ENCODE measurements around the gene ZNF687. TPM values are rescaled to one million over a fixed set of nuclear protein-coding genes. Genes with fewer than 3 reads are reported as not detected.

Gene ZNF687
- total and polyA plus RNA-seq, 12 donors, result 5.9 to 15.1 (median 12.8) TPM

DNA sequence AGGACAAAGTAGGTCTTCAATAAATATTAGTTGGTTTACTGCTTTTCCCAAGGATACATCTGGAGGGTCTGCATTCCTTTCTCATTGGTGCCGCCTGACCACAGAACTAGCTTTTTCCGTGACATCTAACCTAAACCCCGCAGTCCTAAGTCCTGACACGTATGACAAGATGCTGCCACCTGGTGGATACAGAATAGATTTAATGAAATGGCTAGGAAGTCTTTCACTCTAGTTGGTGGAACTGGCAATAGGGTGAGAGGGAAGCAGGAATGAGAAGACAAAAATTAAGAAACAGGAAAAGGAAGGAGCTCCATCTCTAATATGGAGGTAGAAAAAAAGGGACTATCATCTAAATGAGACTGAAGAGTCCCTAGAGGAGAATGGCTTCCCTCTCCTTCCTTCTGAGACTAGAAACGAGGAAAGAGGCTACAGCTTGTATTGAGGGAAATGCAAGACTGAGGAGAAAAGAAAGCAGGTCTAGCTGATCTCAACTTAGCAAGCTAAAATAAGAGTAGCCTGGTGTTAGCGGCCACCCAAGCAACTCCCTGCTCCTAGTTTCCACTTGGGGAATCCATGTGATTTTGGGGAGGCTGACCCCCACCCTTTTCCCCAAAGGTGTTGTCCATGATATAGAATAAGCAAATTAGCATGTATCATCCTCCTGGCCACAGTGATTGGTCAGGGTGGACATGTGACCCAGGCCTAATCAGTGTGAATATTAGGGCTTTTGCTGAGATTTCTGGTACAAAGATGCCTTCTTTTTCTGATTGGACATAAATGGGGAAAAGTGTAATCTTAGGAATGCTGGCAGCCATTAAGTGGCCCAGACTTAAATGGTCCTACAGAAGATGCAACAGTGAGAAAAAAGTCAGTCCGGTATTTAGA, 59.0 kb downstream of the ZNF687 start:
- DNase-seq (peak in 1 of 2 donors; percentile 64), ATAC-seq (peak; percentile 79 to 93 (median 88))
- intact Hi-C loops (cut with DNase I), result loop anchor here (1.0 to 10.0 kb wide), 11 partner anchors 14 to 146 kb away; partner anchors contain the start of genes PIP5K1A (in 6 of the 10), VPS72 (in 5 of the 10), PSMB4 (in 3 of the 10) and PI4KB (in 1 of the 10)
- H3K36me3 ChIP-seq, result peaks cover 0 to 48% (median 16%) of the 10 kb centered on the region in 9 donors
- peak overlapping the region in 2 of 10 donors; percentile 9 to 29 for H3K27ac ChIP-seq
- TF ChIP-seq, protein P1, sequence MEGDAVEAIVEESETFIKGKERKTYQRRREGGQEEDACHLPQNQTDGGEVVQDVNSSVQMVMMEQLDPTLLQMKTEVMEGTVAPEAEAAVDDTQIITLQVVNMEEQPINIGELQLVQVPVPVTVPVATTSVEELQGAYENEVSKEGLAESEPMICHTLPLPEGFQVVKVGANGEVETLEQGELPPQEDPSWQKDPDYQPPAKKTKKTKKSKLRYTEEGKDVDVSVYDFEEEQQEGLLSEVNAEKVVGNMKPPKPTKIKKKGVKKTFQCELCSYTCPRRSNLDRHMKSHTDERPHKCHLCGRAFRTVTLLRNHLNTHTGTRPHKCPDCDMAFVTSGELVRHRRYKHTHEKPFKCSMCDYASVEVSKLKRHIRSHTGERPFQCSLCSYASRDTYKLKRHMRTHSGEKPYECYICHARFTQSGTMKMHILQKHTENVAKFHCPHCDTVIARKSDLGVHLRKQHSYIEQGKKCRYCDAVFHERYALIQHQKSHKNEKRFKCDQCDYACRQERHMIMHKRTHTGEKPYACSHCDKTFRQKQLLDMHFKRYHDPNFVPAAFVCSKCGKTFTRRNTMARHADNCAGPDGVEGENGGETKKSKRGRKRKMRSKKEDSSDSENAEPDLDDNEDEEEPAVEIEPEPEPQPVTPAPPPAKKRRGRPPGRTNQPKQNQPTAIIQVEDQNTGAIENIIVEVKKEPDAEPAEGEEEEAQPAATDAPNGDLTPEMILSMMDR (IDR thresholded peaks at IDR 0.05), result peak; percentile 47 to 80 (median 75)
- 31 to 35% methylated on average over 7 of the region's 7 CpGs for WGBS, 2 donors
- H3K4me3 ChIP-seq, result no peak overlapping the region
- no peaks in the 10 kb centered on the region for H3K9me3 ChIP-seq
- no peaks in the 10 kb centered on the region for H3K27me3 ChIP-seq
- peaks cover 0 to 26% (median 7%) of the 10 kb centered on the region in 9 donors for H3K4me1 ChIP-seq

Other genes starting within 250 kb of the ZNF687 start
- under 1 TPM; 0.21 to 0.78 (median 0.32) TPM for gene BNIPL, start 245.7 kb upstream of the ZNF687 start, total RNA-seq
- gene BNIPL, start 245.7 kb upstream of the ZNF687 start, polyA plus RNA-seq, result 1 to 10 TPM in 1 of 2 donors, under 1 TPM in 1; 0.06 to 1.8 TPM
- gene C1orf56, start 234.5 kb upstream of the ZNF687 start, total RNA-seq, result 10 to 100 TPM in 3 of 10 donors, 1 to 10 TPM in 7; 5.4 to 12.6 (median 8.0) TPM
- gene C1orf56, start 234.5 kb upstream of the ZNF687 start, polyA plus RNA-seq, result 1 to 10 TPM; 5.2 to 5.8 TPM
- gene CDC42SE1, start 222.7 kb upstream of the ZNF687 start, total RNA-seq, result 10 to 100 TPM; 26.1 to 45.6 (median 30.5) TPM
- gene CDC42SE1, start 222.7 kb upstream of the ZNF687 start, polyA plus RNA-seq, result 10 to 100 TPM; 28.6 to 34.1 TPM
- 10 to 100 TPM in 7 of 10 donors, 1 to 10 TPM in 3; 1.4 to 57.8 (median 28.1) TPM for gene MLLT11, start 221.9 kb upstream of the ZNF687 start, total RNA-seq
- 10 to 100 TPM in 1 of 2 donors, 1 to 10 TPM in 1; 4.9 to 11.3 TPM for gene MLLT11, start 221.9 kb upstream of the ZNF687 start, polyA plus RNA-seq
- 10 to 100 TPM in 9 of 10 donors, 1 to 10 TPM in 1; 9.1 to 14.4 (median 10.6) TPM for gene GABPB2, start 211.5 kb upstream of the ZNF687 start, total RNA-seq
- 10 to 100 TPM in 1 of 2 donors, 1 to 10 TPM in 1; 3.4 to 11.4 TPM for gene GABPB2, start 211.5 kb upstream of the ZNF687 start, polyA plus RNA-seq
- 10 to 100 TPM; 23.2 to 68.1 (median 54.9) TPM for gene SEMA6C, start 135.7 kb upstream of the ZNF687 start, total RNA-seq
- gene SEMA6C, start 135.7 kb upstream of the ZNF687 start, polyA plus RNA-seq, result 100 to 1,000 TPM in 1 of 2 donors, 10 to 100 TPM in 1; 15.7 to 141 TPM
- gene TNFAIP8L2, start 125.7 kb upstream of the ZNF687 start, total RNA-seq, result 1 to 10 TPM in 4 of 10 donors, under 1 TPM in 5, not detected in 1; 0.35 to 5.8 (median 0.71) TPM
- 1 to 10 TPM; 2.4 to 4.0 TPM for gene TNFAIP8L2, start 125.7 kb upstream of the ZNF687 start, polyA plus RNA-seq
- 10 to 100 TPM; 11.4 to 16.5 (median 13.3) TPM for gene LYSMD1, start 116.4 kb upstream of the ZNF687 start, total RNA-seq
- 1 to 10 TPM; 5.7 to 8.5 TPM for gene LYSMD1, start 116.4 kb upstream of the ZNF687 start, polyA plus RNA-seq
- 10 to 100 TPM; 12.9 to 26.6 (median 18.3) TPM for gene SCNM1, start 116.2 kb upstream of the ZNF687 start, total RNA-seq
- 10 to 100 TPM; 52.3 to 57.6 TPM for gene SCNM1, start 116.2 kb upstream of the ZNF687 start, polyA plus RNA-seq
- gene TMOD4, start 106.3 kb upstream of the ZNF687 start, total RNA-seq, result under 1 TPM in 2 of 10 donors, not detected in 8; 0.46 to 0.74 TPM
- gene TMOD4, start 106.3 kb upstream of the ZNF687 start, polyA plus RNA-seq, result under 1 TPM; 0.06 to 0.88 TPM
- gene VPS72, start 92.1 kb upstream of the ZNF687 start, total RNA-seq, result 10 to 100 TPM; 29.6 to 47.2 (median 39.6) TPM
- 10 to 100 TPM; 24.8 to 33.4 TPM for gene VPS72, start 92.1 kb upstream of the ZNF687 start, polyA plus RNA-seq
- gene PIP5K1A, start 83.7 kb upstream of the ZNF687 start, total RNA-seq, result 10 to 100 TPM; 32.4 to 48.0 (median 39.2) TPM
- 10 to 100 TPM; 11.5 to 32.2 TPM for gene PIP5K1A, start 83.7 kb upstream of the ZNF687 start, polyA plus RNA-seq
- 100 to 1,000 TPM; 119 to 157 (median 147) TPM for gene PSMD4, start 27.6 kb upstream of the ZNF687 start, total RNA-seq
- gene PSMD4, start 27.6 kb upstream of the ZNF687 start, polyA plus RNA-seq, result 100 to 1,000 TPM; 222 to 300 TPM
- gene PI4KB, start 45.1 kb downstream of the ZNF687 start, total RNA-seq, result 10 to 100 TPM; 37.1 to 52.1 (median 42.5) TPM
- gene PI4KB, start 45.1 kb downstream of the ZNF687 start, polyA plus RNA-seq, result 10 to 100 TPM; 17.6 to 29.0 TPM
- 10 to 100 TPM; 12.6 to 38.4 (median 24.0) TPM for gene RFX5, start 65.0 kb downstream of the ZNF687 start, total RNA-seq
- gene RFX5, start 65.0 kb downstream of the ZNF687 start, polyA plus RNA-seq, result 1 to 10 TPM; 6.5 to 8.9 TPM
- 100 to 1,000 TPM in 1 of 10 donors, 10 to 100 TPM in 9; 32.3 to 112 (median 59.7) TPM for gene SELENBP1, start 90.4 kb downstream of the ZNF687 start, total RNA-seq
- gene SELENBP1, start 90.4 kb downstream of the ZNF687 start, polyA plus RNA-seq, result 10 to 100 TPM; 20.7 to 54.1 TPM
- gene PSMB4, start 117.3 kb downstream of the ZNF687 start, total RNA-seq, result 100 to 1,000 TPM; 169 to 241 (median 203) TPM
- 100 to 1,000 TPM; 343 to 441 TPM for gene PSMB4, start 117.3 kb downstream of the ZNF687 start, polyA plus RNA-seq
- gene POGZ, start 177.2 kb downstream of the ZNF687 start, total RNA-seq, result 10 to 100 TPM; 36.7 to 58.6 (median 48.9) TPM
- 10 to 100 TPM in 1 of 2 donors, 1 to 10 TPM in 1; 8.2 to 34.7 TPM for gene POGZ, start 177.2 kb downstream of the ZNF687 start, polyA plus RNA-seq
- gene CGN, start 229.1 kb downstream of the ZNF687 start, total RNA-seq, result under 1 TPM in 7 of 10 donors, not detected in 3; 0.13 to 0.73 (median 0.28) TPM
- gene CGN, start 229.1 kb downstream of the ZNF687 start, polyA plus RNA-seq, result under 1 TPM; 0.07 to 0.15 TPM